GM13976 (cell line): ENCODE measurements around the gene NELL1.

Experiments
- DNase-seq: peaks from one replicate; pipeline ENCODE4 v3.0.0; 2012; ENCODE audit warnings: low spot score
- in situ Hi-C: fragments of 300-500 bp; cut with MboI; formaldehyde crosslinking; loops from one replicate; pipeline ENCODE4 v1.12.0; 2022; ENCODE audit warnings: low sequenced_read_pairs, mixed read lengths, inconsistent platforms; ENCODE audit not compliant: unreplicated experiment
- TF ChIP-seq, protein P1 (sequence below): IDR thresholded peaks from 2 replicates; pipeline ENCODE4 v1.5.1; 2012; ENCODE audit warnings: borderline replicate concordance, mild to moderate bottlenecking; ENCODE audit not compliant: insufficient read depth; ENCODE audit errors: extremely low read depth, missing control alignments, control extremely low read depth

NELL1 gene

DNA sequence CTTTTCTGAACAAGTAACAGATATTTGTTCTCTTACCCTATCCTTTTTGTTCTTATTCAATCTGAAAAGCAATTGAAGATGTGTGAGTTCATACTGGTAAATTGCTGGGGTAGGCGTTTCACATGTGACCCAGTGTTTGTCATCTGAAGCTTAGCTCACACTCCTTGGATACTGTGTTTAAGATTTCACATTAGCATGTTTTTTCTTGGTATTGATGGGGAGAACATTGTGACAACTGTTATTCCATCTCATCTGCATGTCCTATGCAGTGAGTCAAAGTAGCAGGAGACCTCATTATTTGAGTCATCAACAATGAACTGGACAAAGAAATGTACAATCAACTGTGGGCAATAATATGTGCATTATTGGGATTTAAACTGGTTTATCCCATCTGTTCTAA, 831.9 kb downstream of the NELL1 start:
- in situ Hi-C loops, result loop anchor here (25.0 kb wide), 1 partner anchor 864 kb away; no protein-coding TSS in a partner anchor
- TF ChIP-seq, protein P1, sequence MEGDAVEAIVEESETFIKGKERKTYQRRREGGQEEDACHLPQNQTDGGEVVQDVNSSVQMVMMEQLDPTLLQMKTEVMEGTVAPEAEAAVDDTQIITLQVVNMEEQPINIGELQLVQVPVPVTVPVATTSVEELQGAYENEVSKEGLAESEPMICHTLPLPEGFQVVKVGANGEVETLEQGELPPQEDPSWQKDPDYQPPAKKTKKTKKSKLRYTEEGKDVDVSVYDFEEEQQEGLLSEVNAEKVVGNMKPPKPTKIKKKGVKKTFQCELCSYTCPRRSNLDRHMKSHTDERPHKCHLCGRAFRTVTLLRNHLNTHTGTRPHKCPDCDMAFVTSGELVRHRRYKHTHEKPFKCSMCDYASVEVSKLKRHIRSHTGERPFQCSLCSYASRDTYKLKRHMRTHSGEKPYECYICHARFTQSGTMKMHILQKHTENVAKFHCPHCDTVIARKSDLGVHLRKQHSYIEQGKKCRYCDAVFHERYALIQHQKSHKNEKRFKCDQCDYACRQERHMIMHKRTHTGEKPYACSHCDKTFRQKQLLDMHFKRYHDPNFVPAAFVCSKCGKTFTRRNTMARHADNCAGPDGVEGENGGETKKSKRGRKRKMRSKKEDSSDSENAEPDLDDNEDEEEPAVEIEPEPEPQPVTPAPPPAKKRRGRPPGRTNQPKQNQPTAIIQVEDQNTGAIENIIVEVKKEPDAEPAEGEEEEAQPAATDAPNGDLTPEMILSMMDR, result no peak
- DNase-seq, result no peak

DNA sequence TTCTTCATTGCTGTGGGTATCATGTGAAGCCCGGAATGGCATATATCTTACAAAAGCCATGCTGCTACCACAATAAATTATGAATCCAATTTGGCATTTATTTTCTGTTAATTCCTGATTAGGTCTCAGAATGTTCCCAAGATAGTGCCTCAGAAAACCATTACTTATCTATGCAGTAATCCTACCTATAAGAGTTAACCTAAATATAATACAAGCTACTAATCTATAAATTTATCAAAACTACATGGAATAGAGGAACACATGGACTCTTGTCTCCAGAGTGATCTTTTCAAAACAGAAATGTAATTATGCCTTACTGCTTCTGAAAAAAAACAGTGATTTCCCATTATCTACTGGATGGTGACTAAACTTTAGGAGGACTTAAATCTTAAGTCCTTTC, 835.7 kb downstream of the NELL1 start:
- in situ Hi-C loops, result loop anchor here (25.0 kb wide), 1 partner anchor 868 kb away; no protein-coding TSS in a partner anchor
- TF ChIP-seq, protein P1, result no peak
- DNase-seq, result no peak

DNA sequence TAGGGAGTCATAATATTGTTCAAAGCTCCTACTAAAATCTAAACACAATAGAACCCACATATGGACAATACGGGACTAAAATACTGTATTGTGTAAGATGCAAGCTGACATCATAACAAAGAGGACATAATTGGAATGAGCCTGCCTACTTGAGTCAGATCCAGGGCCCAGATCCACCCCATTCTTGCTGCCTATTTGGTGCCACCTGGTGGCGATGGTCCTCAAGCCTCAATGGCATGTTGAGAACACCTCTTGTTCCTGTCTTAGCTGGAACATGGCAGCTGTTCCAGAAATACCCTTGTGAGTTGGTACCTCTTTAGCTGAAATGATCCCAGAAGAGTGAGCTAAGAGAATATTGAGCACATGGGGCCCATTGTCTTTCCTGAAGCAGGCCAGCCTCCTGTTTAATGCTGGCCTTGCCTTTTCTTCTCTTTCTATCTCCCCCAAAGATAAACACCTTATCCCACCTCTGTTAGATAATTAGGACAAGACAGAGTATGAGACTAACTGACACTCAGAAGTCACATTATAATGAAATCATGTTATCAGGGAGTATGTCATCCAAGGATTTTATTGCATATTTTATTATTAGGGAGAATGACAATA, 842.6 kb downstream of the NELL1 start:
- in situ Hi-C loops, result loop anchor here (25.0 kb wide), 1 partner anchor 875 kb away; no protein-coding TSS in a partner anchor
- DNase-seq, result peak; percentile 21
- TF ChIP-seq, protein P1, result peak; percentile 59

DNA sequence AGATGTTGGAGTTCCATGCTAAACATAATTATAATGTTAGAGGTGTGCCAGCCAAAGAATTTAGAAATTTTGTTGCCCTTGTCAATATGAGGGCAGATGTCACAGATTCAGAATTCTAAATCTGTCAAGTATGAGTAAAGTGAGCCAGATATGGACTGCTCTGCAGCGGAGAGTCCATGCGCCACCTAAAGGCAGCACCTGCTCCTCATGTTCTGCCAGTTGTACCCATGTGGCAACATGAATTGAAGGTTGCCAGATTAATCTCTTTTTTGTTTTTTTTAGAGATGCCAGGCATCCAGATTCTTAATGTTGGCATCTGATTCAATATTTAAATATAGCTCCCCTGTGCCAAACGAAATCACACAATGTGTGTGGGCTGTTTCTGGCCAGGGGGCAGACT, 844.9 kb downstream of the NELL1 start:
- TF ChIP-seq, protein P1, result no peak
- in situ Hi-C loops, result loop anchor here (25.0 kb wide), 1 partner anchor 877 kb away; no protein-coding TSS in a partner anchor
- no peak for DNase-seq

DNA sequence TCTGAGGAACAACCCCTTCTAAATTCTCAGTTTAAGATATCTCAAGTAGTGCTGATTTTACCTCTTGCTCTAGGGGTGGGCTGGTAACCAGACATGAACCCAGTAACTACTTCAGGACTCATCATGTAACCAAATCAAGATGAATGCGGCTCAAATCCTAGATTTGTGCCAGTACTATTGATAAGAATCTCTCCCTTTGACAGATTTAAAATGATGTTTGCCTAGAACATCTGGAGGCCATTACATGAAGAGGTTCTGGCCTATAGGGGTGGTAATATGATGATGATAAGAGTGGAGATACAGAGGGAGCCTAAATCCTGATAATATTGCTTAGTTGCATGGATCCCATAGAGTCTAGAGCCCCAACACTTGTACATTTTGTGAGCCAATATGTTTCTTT, 850.9 kb downstream of the NELL1 start:
- no peak for DNase-seq
- TF ChIP-seq, protein P1, result no peak
- in situ Hi-C loops, result loop anchor here (25.0 kb wide), 1 partner anchor 883 kb away; no protein-coding TSS in a partner anchor

DNA sequence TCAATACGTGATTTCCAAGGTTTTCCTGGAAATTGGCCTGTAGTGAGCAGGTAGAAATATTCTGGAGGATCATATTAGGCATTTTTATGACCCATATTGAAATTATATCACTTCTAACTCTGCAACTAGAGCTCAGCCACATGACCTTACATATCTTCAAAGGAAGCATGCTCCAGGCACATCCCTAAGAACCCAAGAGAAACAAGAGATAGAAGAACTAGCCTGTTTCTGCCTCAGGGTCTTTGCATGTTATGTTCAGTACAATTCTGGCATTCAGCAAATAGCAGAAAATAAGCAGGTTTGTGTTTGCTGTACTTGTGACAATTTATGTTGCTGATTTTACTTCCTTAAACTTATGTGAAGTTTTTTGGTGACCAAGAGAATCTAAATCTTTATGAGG, 859.8 kb downstream of the NELL1 start:
- in situ Hi-C loops, result no loop called here
- TF ChIP-seq, protein P1, result no peak
- DNase-seq, result no peak

DNA sequence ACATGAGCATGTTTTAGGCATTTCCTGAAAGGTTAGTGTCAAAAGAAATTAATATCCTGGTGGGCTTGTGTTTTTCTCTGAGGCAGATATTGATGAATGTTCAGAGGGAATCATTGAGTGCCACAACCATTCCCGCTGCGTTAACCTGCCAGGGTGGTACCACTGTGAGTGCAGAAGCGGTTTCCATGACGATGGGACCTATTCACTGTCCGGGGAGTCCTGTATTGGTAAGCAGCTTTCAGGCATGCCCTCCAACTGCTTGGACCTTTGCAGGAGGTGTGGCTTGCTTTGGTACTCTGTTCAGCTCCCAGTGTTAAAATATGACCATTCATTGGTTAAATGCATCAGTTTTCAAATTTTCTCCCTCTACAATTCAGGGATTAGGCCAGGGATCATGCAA, 864.9 kb downstream of the NELL1 start:
- TF ChIP-seq, protein P1, result no peak
- DNase-seq, result no peak
- in situ Hi-C loops, result no loop called here
